Caco-2 (cell line): ENCODE results near the gene CYB5RL. TPM values are rescaled to one million over a fixed set of nuclear protein-coding genes. Genes with fewer than 3 reads are reported as not detected.

Experiments used
- BruUV-seq: library from RNA; stranded (reverse); fragments of 400-500 nt; replicated peaks from 2 replicates; lab custom pipeline; 2021; lab: Mats Ljungman, UMichigan
- CTCF ChIA-PET: fragments of 300-600 bp; sonication (Branson Sonifier 250); formaldehyde crosslinking; loops from one replicate; lab custom pipeline; 2022; ENCODE audit warnings: antibody characterized with exemption; lab: Charles Lee
- POLR2A ChIA-PET: fragments of 300-600 bp; sonication (Branson Sonifier 250); formaldehyde crosslinking; loops from one replicate; lab custom pipeline; 2022; ENCODE audit warnings: antibody characterized with exemption; lab: Charles Lee
- DNase-seq, 2 experiments: peaks; one replicate each; pipeline versions ENCODE4 v3.0.0 to v3.0.0-alpha.2; 2020 to 2022
- H3K27me3 ChIP-seq: replicated peaks from 2 replicates; pipeline ENCODE4 v1.6.0; 2011; ENCODE audit warnings: low read length; ENCODE audit not compliant: control insufficient read depth, insufficient read depth
- H3K36me3 ChIP-seq: 2 replicates; pipeline ENCODE4 v1.5.1; 2011; ENCODE audit warnings: low read length; ENCODE audit not compliant: control insufficient read depth, insufficient read depth
- H3K4me1 ChIP-seq: fragments of 250-450 bp; sonication (Bioruptor Pico); 2 replicates; pipeline ENCODE4 v1.5.1; 2020; ENCODE audit warnings: mild to moderate bottlenecking
- H3K4me3 ChIP-seq: 2 replicates; pipeline ENCODE4 v1.5.1; 2011; ENCODE audit warnings: low read depth, mild to moderate bottlenecking, control low read depth, low read length
- H3K9me3 ChIP-seq: fragments of 250-450 bp; sonication (Bioruptor Pico); 2 replicates; pipeline ENCODE4 v1.5.1; 2020; ENCODE audit warnings: mild to moderate bottlenecking, moderate library complexity
- H3K27ac Mint-ChIP-seq: one replicate; pipeline ENCODE4 v1.8.0; 2022; ENCODE audit warnings: mixed read lengths; ENCODE audit not compliant: unreplicated experiment
- H3K27me3 Mint-ChIP-seq: one replicate; pipeline ENCODE4 v1.8.0; 2022; ENCODE audit warnings: mixed read lengths; ENCODE audit not compliant: insufficient read depth, unreplicated experiment
- H3K36me3 Mint-ChIP-seq: one replicate; pipeline ENCODE4 v1.8.0; 2022; ENCODE audit warnings: mild to moderate bottlenecking, mixed read lengths; ENCODE audit not compliant: insufficient read depth, unreplicated experiment
- H3K4me1 Mint-ChIP-seq: one replicate; pipeline ENCODE4 v1.8.0; 2022; ENCODE audit warnings: low read depth, mixed read lengths; ENCODE audit not compliant: unreplicated experiment
- H3K4me3 Mint-ChIP-seq: one replicate; pipeline ENCODE4 v1.8.0; 2022; ENCODE audit warnings: mild to moderate bottlenecking, moderate library complexity, mixed read lengths; ENCODE audit not compliant: unreplicated experiment
- H3K9me3 Mint-ChIP-seq: one replicate; pipeline ENCODE4 v1.8.0; 2022; ENCODE audit warnings: mixed read lengths; ENCODE audit not compliant: unreplicated experiment
- intact Hi-C: fragments of 100-400 bp; cut with micrococcal nuclease; formaldehyde crosslinking; loops from one replicate; pipeline ENCODE4 v1.10.0; 2022; ENCODE audit not compliant: unreplicated experiment
- total RNA-seq: library from RNA; stranded (reverse); gene quantifications from 2 replicates; pipeline ENCODE4 v1.2.3, GENCODE V29; 2022
- TF ChIP-seq, protein P1 (sequence below), 2 experiments: fragments of 200-600 bp in 1 of 2; IDR thresholded peaks; 1 replicate in 1 of 2; 2 replicates in 1 of 2; pipeline versions ENCODE4 v1.5.1 to v1.8.0; 2011 to 2022; ENCODE audit warnings: antibody characterized with exemption in 1 of 2, control low read depth in 1 of 2, inconsistent platforms in 1 of 2, low read depth in 1 of 2, low read length in 1 of 2, mild to moderate bottlenecking in 1 of 2, moderate library complexity in 1 of 2; ENCODE audit not compliant: insufficient read depth in 1 of 2, severe bottlenecking in 1 of 2, unreplicated experiment in 1 of 2

CYB5RL gene
- total RNA-seq, 1 experiment from 2014 or later = 10.0 TPM

DNA sequence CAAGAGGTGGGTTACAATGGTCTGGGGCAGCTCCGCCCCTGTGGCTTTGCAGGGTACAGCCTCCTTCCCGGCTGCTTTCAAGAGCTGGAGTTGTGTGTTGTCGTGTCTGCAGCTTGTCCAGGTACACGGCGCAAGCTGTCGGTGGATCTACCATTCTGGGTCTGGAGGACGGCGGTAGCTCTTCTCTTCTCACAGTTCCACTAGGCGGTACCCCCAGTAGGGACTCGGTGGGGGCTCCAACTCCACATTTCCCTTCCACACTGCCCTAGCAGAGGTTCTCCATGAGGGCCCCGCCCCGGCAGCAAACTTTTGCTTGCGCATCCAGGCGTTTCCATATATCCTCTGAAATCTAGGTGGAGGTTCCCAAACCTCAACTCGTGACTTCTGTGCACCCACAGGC lies 34.7 kb downstream of the CYB5RL start:
- H3K4me3 Mint-ChIP-seq = no peak overlapping the region
- H3K4me3 ChIP-seq = no peak overlapping the region
- H3K9me3 ChIP-seq = no peaks in the 10 kb centered on the region
- TF ChIP-seq, protein P1, sequence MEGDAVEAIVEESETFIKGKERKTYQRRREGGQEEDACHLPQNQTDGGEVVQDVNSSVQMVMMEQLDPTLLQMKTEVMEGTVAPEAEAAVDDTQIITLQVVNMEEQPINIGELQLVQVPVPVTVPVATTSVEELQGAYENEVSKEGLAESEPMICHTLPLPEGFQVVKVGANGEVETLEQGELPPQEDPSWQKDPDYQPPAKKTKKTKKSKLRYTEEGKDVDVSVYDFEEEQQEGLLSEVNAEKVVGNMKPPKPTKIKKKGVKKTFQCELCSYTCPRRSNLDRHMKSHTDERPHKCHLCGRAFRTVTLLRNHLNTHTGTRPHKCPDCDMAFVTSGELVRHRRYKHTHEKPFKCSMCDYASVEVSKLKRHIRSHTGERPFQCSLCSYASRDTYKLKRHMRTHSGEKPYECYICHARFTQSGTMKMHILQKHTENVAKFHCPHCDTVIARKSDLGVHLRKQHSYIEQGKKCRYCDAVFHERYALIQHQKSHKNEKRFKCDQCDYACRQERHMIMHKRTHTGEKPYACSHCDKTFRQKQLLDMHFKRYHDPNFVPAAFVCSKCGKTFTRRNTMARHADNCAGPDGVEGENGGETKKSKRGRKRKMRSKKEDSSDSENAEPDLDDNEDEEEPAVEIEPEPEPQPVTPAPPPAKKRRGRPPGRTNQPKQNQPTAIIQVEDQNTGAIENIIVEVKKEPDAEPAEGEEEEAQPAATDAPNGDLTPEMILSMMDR (IDR thresholded peaks at IDR 0.05; ENCODE audit: insufficient read depth in 1 of 2, low read depth in 1 of 2, low read length in 1 of 2, severe bottlenecking in 1 of 2, unreplicated experiment in 1 of 2) = no peak
- H3K4me1 ChIP-seq = 0 out of 2 replicates have a peak, but pooled peaks cover 3% of the 10 kb centered on the region
- H3K27me3 Mint-ChIP-seq = no peaks in the 10 kb centered on the region
- intact Hi-C loops = no loop called here
- BruUV-seq = no TSS peak
- ChIA-PET CTCF (interaction anchor here (0.6 to 1.2 kb wide), 4 partner anchors 9 to 484 kb away, joined by 3 to 5 read pairs (median 3); no protein-coding TSS in a partner anchor), POLR2A (no interaction called here)
- no peaks in the 10 kb centered on the region for H3K9me3 Mint-ChIP-seq
- H3K36me3 ChIP-seq = no peaks in the 10 kb centered on the region
- peak in 1 of 2 experiments; percentile 18 for DNase-seq
- no peak overlapping the region for H3K27ac Mint-ChIP-seq
- H3K27me3 ChIP-seq = no peaks in the 10 kb centered on the region
- H3K36me3 Mint-ChIP-seq = no peaks in the 10 kb centered on the region
- no peaks in the 10 kb centered on the region for H3K4me1 Mint-ChIP-seq

DNA sequence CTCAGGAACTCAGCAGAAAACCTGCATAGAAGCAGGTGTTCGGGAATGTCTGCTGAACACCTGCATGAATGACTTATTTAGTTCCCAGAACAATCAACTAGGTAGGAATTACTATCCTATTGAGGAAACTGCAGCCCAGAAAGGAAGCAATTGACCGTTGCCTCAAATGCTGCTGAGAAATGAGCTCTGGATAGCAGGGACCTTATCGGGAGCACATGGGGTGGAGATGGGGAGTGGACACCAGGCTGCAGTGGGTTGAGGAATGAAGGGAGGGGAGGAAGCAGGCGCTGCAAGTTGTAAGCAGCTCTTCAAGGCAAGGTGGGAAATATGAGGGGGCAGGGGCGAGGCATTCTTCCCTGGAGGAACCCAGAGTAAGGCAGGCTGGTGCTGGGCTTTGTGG lies 36.3 kb downstream of the CYB5RL start:
- CTCF ChIA-PET = no interaction called here
- no peak overlapping the region for H3K27ac Mint-ChIP-seq
- POLR2A ChIA-PET = no interaction called here

DNA sequence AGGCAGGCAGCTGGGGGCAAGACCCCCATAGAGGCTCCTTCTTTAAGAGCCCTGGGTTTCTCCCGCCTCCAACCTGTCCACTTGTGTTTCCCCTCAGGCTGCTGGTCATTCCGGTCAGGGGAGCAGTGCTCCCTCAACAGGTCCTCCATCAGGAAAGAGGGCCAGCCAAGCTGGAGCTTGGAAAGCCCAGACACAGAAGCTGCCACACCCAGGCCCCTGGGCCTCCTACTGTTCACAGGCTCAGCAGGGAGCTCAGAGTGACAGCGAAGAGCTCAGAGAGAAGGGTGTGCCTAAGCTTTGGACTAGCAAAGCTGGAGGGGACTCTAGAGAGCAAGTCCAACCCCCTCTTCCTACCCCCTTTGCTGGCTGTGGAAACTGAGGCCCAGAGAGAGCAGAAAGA lies 36.8 kb downstream of the CYB5RL start:
- no peaks in the 10 kb centered on the region for H3K9me3 Mint-ChIP-seq
- no peak for DNase-seq
- intact Hi-C loops = no loop called here
- Histone ChIP-seq H3K4me3 (no peak overlapping the region), H3K36me3 (no peaks in the 10 kb centered on the region), H3K4me1 (0 out of 2 replicates have a peak, but pooled peaks cover 3% of the 10 kb centered on the region), H3K9me3 (no peaks in the 10 kb centered on the region), H3K27me3 (no peaks in the 10 kb centered on the region)
- no TSS peak for BruUV-seq
- no peak overlapping the region for H3K27ac Mint-ChIP-seq
- CTCF ChIA-PET = no interaction called here
- no peaks in the 10 kb centered on the region for H3K4me1 Mint-ChIP-seq
- H3K27me3 Mint-ChIP-seq = no peaks in the 10 kb centered on the region
- POLR2A ChIA-PET = interaction anchor here (0.5 kb wide), 1 partner anchor 244 kb away, joined by 3 read pairs; no protein-coding TSS in a partner anchor
- TF ChIP-seq, protein P1 (IDR thresholded peaks at IDR 0.05; ENCODE audit: insufficient read depth in 1 of 2, low read depth in 1 of 2, low read length in 1 of 2, severe bottlenecking in 1 of 2, unreplicated experiment in 1 of 2) = no peak
- H3K36me3 Mint-ChIP-seq = no peaks in the 10 kb centered on the region
- H3K4me3 Mint-ChIP-seq = no peak overlapping the region

More for the DNA sequence above, 36.3 kb downstream of the CYB5RL start:
- H3K9me3 ChIP-seq = no peaks in the 10 kb centered on the region
- 0 out of 2 replicates have a peak, but pooled peaks cover 3% of the 10 kb centered on the region for H3K4me1 ChIP-seq
- TF ChIP-seq, protein P1 (IDR thresholded peaks at IDR 0.05; ENCODE audit: insufficient read depth in 1 of 2, low read depth in 1 of 2, low read length in 1 of 2, severe bottlenecking in 1 of 2, unreplicated experiment in 1 of 2) = no peak
- Mint-ChIP-seq H3K36me3 (no peaks in the 10 kb centered on the region), H3K9me3 (no peaks in the 10 kb centered on the region), H3K4me1 (no peaks in the 10 kb centered on the region), H3K4me3 (no peak overlapping the region), H3K27me3 (no peaks in the 10 kb centered on the region)
- intact Hi-C loops = no loop called here
- no peak for DNase-seq
- BruUV-seq = no TSS peak
- H3K27me3 ChIP-seq = no peaks in the 10 kb centered on the region
- no peaks in the 10 kb centered on the region for H3K36me3 ChIP-seq
- H3K4me3 ChIP-seq = no peak overlapping the region
